Measurements from ENCODE around the gene EDIL3. TPM values are rescaled to one million over a fixed set of nuclear protein-coding genes. Genes with fewer than 3 reads are reported as not detected.
"Not testable (repeated sequence)": the region's sequence is repeated elsewhere in the genome, so short reads cannot be mapped to it uniquely, and the experiment has no call there.

The EDIL3 gene
- total RNA-seq, 1 experiment from 2014 or later: 7.2 TPM

DNA sequence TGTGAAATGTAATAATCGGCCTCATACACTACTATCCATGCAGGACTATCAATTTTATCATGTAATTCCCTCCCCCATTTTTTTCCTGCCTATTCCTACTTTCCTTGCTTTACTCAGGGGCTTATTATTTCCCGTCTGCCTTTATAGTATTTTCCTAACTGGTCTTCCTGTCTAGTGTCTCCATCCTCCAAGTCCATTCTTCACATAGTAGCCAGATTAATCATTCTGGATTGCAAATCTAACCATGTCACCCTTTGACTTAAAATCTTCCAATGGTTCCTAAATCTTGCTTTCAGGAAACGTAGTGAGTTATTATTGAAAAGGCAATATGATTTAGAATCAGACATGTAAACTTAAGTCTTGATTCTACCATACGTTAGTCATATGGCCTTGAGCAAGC lies 356.6 kb downstream of the EDIL3 start:
- Histone ChIP-seq H3K4me1 (replicated peaks; ENCODE audit: insufficient read depth) (no peaks in the 10 kb centered on the region), H3K27ac (no peak overlapping the region), H2AFZ (no peak overlapping the region), H3K4me3 (no peak overlapping the region), H3K79me2 (ENCODE audit: low read depth) (no peaks in the 10 kb centered on the region), H3K4me2 (no peak overlapping the region), H3K27me3 (ENCODE audit: insufficient read depth, low read depth) (no peaks in the 10 kb centered on the region), H3K9me2 (ENCODE audit: insufficient read depth) (no peaks in the 10 kb centered on the region; the same call in 1 of the 2 replicates), H4K20me1 (ENCODE audit: insufficient read depth) (no peaks in the 10 kb centered on the region), H3K9me3 (ENCODE audit: insufficient read depth, low read depth) (peaks cover 3% of the 10 kb centered on the region; the same call in 1 of the 2 replicates), H3K36me3 (ENCODE audit: low read depth) (no peaks in the 10 kb centered on the region), H3F3A (ENCODE audit: insufficient read depth, low read depth) (no peaks in the 10 kb centered on the region)
- no TSS peak for BruUV-seq (replicated peaks)
- TF ChIP-seq EZH2 (IDR thresholded peaks at IDR 0.05; ENCODE audit: low read depth): no peak
- TF ChIP-seq, protein P1, sequence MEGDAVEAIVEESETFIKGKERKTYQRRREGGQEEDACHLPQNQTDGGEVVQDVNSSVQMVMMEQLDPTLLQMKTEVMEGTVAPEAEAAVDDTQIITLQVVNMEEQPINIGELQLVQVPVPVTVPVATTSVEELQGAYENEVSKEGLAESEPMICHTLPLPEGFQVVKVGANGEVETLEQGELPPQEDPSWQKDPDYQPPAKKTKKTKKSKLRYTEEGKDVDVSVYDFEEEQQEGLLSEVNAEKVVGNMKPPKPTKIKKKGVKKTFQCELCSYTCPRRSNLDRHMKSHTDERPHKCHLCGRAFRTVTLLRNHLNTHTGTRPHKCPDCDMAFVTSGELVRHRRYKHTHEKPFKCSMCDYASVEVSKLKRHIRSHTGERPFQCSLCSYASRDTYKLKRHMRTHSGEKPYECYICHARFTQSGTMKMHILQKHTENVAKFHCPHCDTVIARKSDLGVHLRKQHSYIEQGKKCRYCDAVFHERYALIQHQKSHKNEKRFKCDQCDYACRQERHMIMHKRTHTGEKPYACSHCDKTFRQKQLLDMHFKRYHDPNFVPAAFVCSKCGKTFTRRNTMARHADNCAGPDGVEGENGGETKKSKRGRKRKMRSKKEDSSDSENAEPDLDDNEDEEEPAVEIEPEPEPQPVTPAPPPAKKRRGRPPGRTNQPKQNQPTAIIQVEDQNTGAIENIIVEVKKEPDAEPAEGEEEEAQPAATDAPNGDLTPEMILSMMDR (conservative IDR thresholded peaks at IDR 0.05): no peak
- ChIA-PET CTCF (no interaction called here), POLR2A (ENCODE audit: unreplicated experiment) (no interaction called here)
- intact Hi-C loops (cut with micrococcal nuclease; ENCODE audit: unreplicated experiment): no loop called here
- no peak for DNase-seq

DNA sequence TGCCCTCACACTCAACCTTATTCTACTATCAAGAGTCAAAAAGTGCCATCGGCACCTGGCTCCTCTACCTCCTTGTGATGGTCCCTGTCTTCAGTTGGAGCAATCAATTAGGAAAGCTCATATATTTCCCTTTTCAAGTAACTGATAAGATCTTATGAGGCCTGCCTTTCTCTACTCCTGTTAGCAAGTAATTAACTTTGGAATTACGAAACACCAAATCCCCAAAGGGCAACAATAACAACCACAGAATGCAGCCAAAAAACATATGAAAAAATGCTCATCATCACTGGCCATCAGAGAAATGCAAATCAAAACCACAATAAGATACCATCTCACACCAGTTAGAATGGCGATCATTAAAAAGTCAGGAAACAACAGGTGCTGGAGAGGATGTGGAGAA lies 366.2 kb downstream of the EDIL3 start:
- H3K4me2 ChIP-seq; H3K4me3 ChIP-seq; H3K27me3 ChIP-seq (ENCODE audit: insufficient read depth, low read depth); POLR2A ChIA-PET (ENCODE audit: unreplicated experiment); DNase-seq; CTCF ChIA-PET; H3K4me1 ChIP-seq (replicated peaks; ENCODE audit: insufficient read depth); H2AFZ ChIP-seq; H3K36me3 ChIP-seq (ENCODE audit: low read depth); intact Hi-C loops (cut with micrococcal nuclease; ENCODE audit: unreplicated experiment); H4K20me1 ChIP-seq (ENCODE audit: insufficient read depth); H3K9me2 ChIP-seq (ENCODE audit: insufficient read depth); H3K9me3 ChIP-seq (ENCODE audit: insufficient read depth, low read depth); H3K27ac ChIP-seq; H3K79me2 ChIP-seq (ENCODE audit: low read depth); BruUV-seq (replicated peaks); H3F3A ChIP-seq (ENCODE audit: insufficient read depth, low read depth): not testable (repeated sequence)

DNA sequence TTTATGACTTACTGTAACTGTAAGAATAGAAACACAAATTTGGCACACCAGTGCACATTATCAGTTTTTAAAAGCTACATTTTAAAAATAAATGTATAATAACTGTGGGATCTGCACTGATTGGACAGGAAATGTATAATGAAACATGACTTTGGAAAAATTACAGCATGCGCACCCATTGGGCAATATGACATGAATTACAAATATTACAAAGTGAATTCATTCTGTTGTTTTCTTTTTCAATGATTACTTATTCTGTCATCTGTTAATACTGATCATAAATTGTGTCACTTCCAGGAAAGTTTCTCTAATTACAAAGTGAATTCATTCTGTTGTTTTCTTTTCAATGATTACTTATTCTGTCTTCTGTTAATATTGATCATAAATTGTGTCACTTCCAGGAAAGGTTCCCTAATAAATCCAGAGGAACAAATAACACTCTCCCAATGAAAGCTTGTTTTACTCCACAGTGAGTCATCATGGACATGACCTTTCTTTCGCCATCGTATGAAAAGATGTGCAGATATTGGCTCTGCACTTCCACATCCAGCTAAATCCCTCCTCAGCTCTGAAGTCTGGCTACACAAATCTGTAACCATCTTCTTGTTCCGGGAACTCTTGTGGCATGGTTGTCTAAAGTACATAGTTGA lies 367.0 kb downstream of the EDIL3 start:
- no peaks in the 10 kb centered on the region for H3K36me3 ChIP-seq (ENCODE audit: low read depth)
- intact Hi-C loops (cut with micrococcal nuclease; ENCODE audit: unreplicated experiment): no loop called here
- H4K20me1 ChIP-seq (ENCODE audit: insufficient read depth): no peaks in the 10 kb centered on the region
- H3K27ac ChIP-seq: no peak overlapping the region
- ChIA-PET POLR2A (ENCODE audit: unreplicated experiment) (no interaction called here), CTCF (no interaction called here)
- H2AFZ ChIP-seq: no peak overlapping the region
- H3K4me3 ChIP-seq: no peak overlapping the region
- no peaks in the 10 kb centered on the region for H3F3A ChIP-seq (ENCODE audit: insufficient read depth, low read depth)
- no peaks in the 10 kb centered on the region for H3K27me3 ChIP-seq (ENCODE audit: insufficient read depth, low read depth)
- H3K4me1 ChIP-seq (replicated peaks; ENCODE audit: insufficient read depth): no peaks in the 10 kb centered on the region
- no peaks in the 10 kb centered on the region for H3K79me2 ChIP-seq (ENCODE audit: low read depth)
- DNase-seq: no peak
- BruUV-seq (replicated peaks): no TSS peak
- no peaks in the 10 kb centered on the region for H3K9me3 ChIP-seq (ENCODE audit: insufficient read depth, low read depth)
- H3K9me2 ChIP-seq (ENCODE audit: insufficient read depth): no peaks in the 10 kb centered on the region
- no peak for TF ChIP-seq EZH2 (IDR thresholded peaks at IDR 0.05; ENCODE audit: low read depth)
- TF ChIP-seq, protein P1 (conservative IDR thresholded peaks at IDR 0.05): no peak
- H3K4me2 ChIP-seq: no peak overlapping the region

DNA sequence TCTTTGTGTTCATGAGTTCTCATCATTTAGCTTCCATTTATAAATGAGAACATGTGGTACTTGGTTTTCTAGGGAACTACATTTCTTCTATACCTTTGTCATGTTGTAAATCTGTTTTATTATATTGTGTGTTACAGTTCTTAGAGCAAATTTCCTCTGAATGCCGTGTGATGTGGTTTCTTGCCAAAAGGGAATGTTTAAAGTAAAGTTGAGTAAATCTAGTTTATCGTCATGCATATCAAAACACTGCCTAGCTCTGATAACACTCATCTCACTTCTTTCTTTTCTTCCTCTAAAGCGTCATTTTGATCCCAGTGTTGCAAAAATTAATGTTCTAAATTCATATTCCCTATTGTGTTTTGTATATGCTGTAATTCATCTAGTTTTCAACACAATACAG lies 368.6 kb downstream of the EDIL3 start:
- Histone ChIP-seq H3K4me3 (no peak overlapping the region), H2AFZ (no peak overlapping the region), H4K20me1 (ENCODE audit: insufficient read depth) (no peaks in the 10 kb centered on the region), H3K9me2 (ENCODE audit: insufficient read depth) (no peaks in the 10 kb centered on the region), H3K27ac (no peak overlapping the region), H3K36me3 (ENCODE audit: low read depth) (no peaks in the 10 kb centered on the region), H3K4me1 (replicated peaks; ENCODE audit: insufficient read depth) (no peaks in the 10 kb centered on the region), H3K4me2 (no peak overlapping the region), H3K27me3 (ENCODE audit: insufficient read depth, low read depth) (no peaks in the 10 kb centered on the region), H3K9me3 (ENCODE audit: insufficient read depth, low read depth) (no peaks in the 10 kb centered on the region), H3F3A (ENCODE audit: insufficient read depth, low read depth) (no peaks in the 10 kb centered on the region), H3K79me2 (ENCODE audit: low read depth) (no peaks in the 10 kb centered on the region)
- ChIA-PET POLR2A (ENCODE audit: unreplicated experiment) (no interaction called here), CTCF (no interaction called here)
- no peak for DNase-seq
- no TSS peak for BruUV-seq (replicated peaks)
- TF ChIP-seq, protein P1 (conservative IDR thresholded peaks at IDR 0.05): no peak
- no peak for TF ChIP-seq EZH2 (IDR thresholded peaks at IDR 0.05; ENCODE audit: low read depth)
- intact Hi-C loops (cut with micrococcal nuclease; ENCODE audit: unreplicated experiment): no loop called here
